ENCODE data around the gene SRMS.

DNA sequence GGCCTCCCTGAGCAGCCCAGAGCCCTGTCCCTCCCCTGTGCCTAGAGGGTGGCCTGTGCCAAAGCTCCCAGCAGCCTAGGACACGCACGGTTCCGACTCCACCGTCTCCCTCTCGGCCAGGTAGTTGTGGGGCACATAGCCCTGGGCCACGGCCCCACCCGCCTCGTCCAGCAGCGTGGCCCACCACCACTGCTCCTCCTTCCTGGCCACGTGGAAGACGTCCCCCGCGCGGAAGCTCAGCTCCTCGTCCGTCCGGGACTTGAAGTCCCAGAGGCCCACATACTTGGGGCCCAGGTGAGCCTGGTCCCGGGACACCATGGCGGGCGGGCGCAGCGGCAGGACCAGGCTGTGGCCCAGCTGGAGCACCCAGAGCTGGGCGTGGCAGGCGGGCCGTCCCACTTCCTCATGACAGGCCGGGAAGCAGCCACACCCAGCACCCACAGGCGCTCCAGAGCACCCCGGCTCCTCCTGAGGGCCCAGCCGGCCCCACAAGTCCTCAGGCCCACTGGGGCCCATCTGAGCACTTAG is 10.5 kb downstream of the SRMS start, which contains the start of gene PTK6:
- TF ChIP-seq TAF1 (IDR thresholded peaks at IDR 0.05; ENCODE audit: low read depth) (no peak), EP300 (IDR thresholded peaks at IDR 0.05; ENCODE audit: borderline replicate concordance) (no peak; the same call in 1 of the 2 replicates), RAD21 (IDR thresholded peaks at IDR 0.05; ENCODE audit: low read depth) (no peak), NFIC (IDR thresholded peaks at IDR 0.05) (no peak), YY1 (IDR thresholded peaks at IDR 0.05; ENCODE audit: low read depth) (peak; percentile 14; the same call in 1 of the 2 replicates), FOXM1 (IDR thresholded peaks at IDR 0.05; ENCODE audit: borderline replicate concordance, low read depth) (no peak), EGR1 (IDR thresholded peaks at IDR 0.05) (no peak)
- TF ChIP-seq, protein P1, sequence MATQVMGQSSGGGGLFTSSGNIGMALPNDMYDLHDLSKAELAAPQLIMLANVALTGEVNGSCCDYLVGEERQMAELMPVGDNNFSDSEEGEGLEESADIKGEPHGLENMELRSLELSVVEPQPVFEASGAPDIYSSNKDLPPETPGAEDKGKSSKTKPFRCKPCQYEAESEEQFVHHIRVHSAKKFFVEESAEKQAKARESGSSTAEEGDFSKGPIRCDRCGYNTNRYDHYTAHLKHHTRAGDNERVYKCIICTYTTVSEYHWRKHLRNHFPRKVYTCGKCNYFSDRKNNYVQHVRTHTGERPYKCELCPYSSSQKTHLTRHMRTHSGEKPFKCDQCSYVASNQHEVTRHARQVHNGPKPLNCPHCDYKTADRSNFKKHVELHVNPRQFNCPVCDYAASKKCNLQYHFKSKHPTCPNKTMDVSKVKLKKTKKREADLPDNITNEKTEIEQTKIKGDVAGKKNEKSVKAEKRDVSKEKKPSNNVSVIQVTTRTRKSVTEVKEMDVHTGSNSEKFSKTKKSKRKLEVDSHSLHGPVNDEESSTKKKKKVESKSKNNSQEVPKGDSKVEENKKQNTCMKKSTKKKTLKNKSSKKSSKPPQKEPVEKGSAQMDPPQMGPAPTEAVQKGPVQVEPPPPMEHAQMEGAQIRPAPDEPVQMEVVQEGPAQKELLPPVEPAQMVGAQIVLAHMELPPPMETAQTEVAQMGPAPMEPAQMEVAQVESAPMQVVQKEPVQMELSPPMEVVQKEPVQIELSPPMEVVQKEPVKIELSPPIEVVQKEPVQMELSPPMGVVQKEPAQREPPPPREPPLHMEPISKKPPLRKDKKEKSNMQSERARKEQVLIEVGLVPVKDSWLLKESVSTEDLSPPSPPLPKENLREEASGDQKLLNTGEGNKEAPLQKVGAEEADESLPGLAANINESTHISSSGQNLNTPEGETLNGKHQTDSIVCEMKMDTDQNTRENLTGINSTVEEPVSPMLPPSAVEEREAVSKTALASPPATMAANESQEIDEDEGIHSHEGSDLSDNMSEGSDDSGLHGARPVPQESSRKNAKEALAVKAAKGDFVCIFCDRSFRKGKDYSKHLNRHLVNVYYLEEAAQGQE (IDR thresholded peaks at IDR 0.05; ENCODE audit: low read depth) = no peak
- TF ChIP-seq, protein P2, sequence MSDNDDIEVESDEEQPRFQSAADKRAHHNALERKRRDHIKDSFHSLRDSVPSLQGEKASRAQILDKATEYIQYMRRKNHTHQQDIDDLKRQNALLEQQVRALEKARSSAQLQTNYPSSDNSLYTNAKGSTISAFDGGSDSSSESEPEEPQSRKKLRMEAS (IDR thresholded peaks at IDR 0.05) = peak; percentile 20; the same call in 1 of the 2 replicates

All from Ishikawa (cell line).